IMR-90 (cell line): ENCODE results near the gene OR4C16. TPM values are rescaled to one million over a fixed set of nuclear protein-coding genes. Genes with fewer than 3 reads are reported as not detected.

Experiments used
- ATAC-seq: fragments of 200-7000 bp; cut with Tn5 transposase; 2 replicates; pipeline ENCODE4 v1.9.1; 2020; ENCODE audit warnings: low read depth, mild to moderate bottlenecking, moderate library complexity
- Bru-seq: library from RNA; stranded (reverse); fragments of 400-500 nt; gene quantifications from one replicate; lab custom pipeline; 2021; lab: Mats Ljungman, UMichigan
- BruChase-seq, 2 experiments: library from RNA; stranded (reverse); fragments of 400-500 nt; gene quantifications; one replicate each; lab custom pipeline; 2021; lab: Mats Ljungman, UMichigan
- BruUV-seq: library from RNA; stranded (reverse); fragments of 400-500 nt; replicated peaks from 2 replicates; lab custom pipeline; 2021; lab: Mats Ljungman, UMichigan
- CTCF ChIA-PET: fragments of 300-600 bp; formaldehyde crosslinking; extraction: SDS; loops from one replicate; lab custom pipeline; 2021; ENCODE audit warnings: antibody characterized with exemption; lab: Yijun Ruan, JAX
- POLR2A ChIA-PET: fragments of 300-600 bp; sonication (Branson Sonifier 250); formaldehyde crosslinking; loops from one replicate; lab custom pipeline; 2022; ENCODE audit warnings: antibody characterized with exemption; ENCODE audit not compliant: unreplicated experiment; lab: Charles Lee
- DNase-seq: peaks from one replicate; pipeline ENCODE4 v3.0.0; 2013
- H2AFZ ChIP-seq: replicated peaks from 2 replicates; pipeline ENCODE3; 2013; ENCODE audit warnings: low read length, mild to moderate bottlenecking; ENCODE audit not compliant: poor library complexity
- H2AK5ac ChIP-seq: 2 replicates; pipeline ENCODE4 v1.6.1; 2013; ENCODE audit warnings: low read depth, low read length, inconsistent platforms
- H2AK9ac ChIP-seq: replicated peaks from 2 replicates; pipeline ENCODE3; 2013; ENCODE audit warnings: mild to moderate bottlenecking, low read depth, low read length, moderate library complexity; ENCODE audit not compliant: poor library complexity
- H2BK120ac ChIP-seq: 2 replicates; pipeline ENCODE4 v1.6.1; 2013; ENCODE audit warnings: low read depth, low read length, inconsistent platforms
- H2BK15ac ChIP-seq: 3 replicates; pipeline ENCODE4 v1.6.1; 2013; ENCODE audit warnings: low read depth, low read length, inconsistent platforms
- H2BK20ac ChIP-seq: 2 replicates; pipeline ENCODE4 v1.6.1; 2013; ENCODE audit warnings: low read depth, mild to moderate bottlenecking, inconsistent platforms, low read length, moderate library complexity
- H2BK5ac ChIP-seq: 2 replicates; pipeline ENCODE4 v1.6.1; 2013; ENCODE audit warnings: mild to moderate bottlenecking, low read depth, low read length, inconsistent platforms; ENCODE audit not compliant: poor library complexity, severe bottlenecking
- H3K14ac ChIP-seq: replicated peaks from 2 replicates; pipeline ENCODE4 v1.6.1; 2013; ENCODE audit warnings: low read depth, low read length, inconsistent platforms
- H3K18ac ChIP-seq: 2 replicates; pipeline ENCODE4 v1.6.1; 2013; ENCODE audit warnings: low read depth, low read length, control low read depth
- H3K23ac ChIP-seq: 2 replicates; pipeline ENCODE4 v1.6.1; 2013; ENCODE audit warnings: low read depth, low read length, inconsistent platforms
- H3K27ac ChIP-seq: 2 replicates; pipeline ENCODE4 v1.5.1; 2013; ENCODE audit warnings: mild to moderate bottlenecking, control low read depth, low read length; ENCODE audit not compliant: insufficient read depth
- H3K27me3 ChIP-seq: 2 replicates; pipeline ENCODE4 v1.6.1; 2013; ENCODE audit warnings: low read length; ENCODE audit not compliant: control insufficient read depth, insufficient read depth
- H3K36me3 ChIP-seq: 2 replicates; pipeline ENCODE4 v1.6.1; 2013; ENCODE audit warnings: low read length, mixed read lengths; ENCODE audit not compliant: control insufficient read depth, insufficient read depth
- H3K4ac ChIP-seq: 2 replicates; pipeline ENCODE4 v1.6.1; 2013; ENCODE audit warnings: low read depth, low read length, inconsistent platforms
- H3K4me1 ChIP-seq: 2 replicates; pipeline ENCODE4 v1.6.1; 2013; ENCODE audit warnings: low read length, mixed read lengths; ENCODE audit not compliant: control insufficient read depth, insufficient read depth
- H3K4me2 ChIP-seq: 2 replicates; pipeline ENCODE4 v1.6.1; 2013; ENCODE audit warnings: low read depth, mild to moderate bottlenecking, control low read depth, low read length, moderate library complexity
- H3K4me3 ChIP-seq: 2 replicates; pipeline ENCODE4 v1.5.1; 2013; ENCODE audit warnings: low read depth, mild to moderate bottlenecking, control low read depth, low read length, moderate library complexity; ENCODE audit not compliant: insufficient read depth
- H3K56ac ChIP-seq: 2 replicates; pipeline ENCODE4 v1.6.1; 2013; ENCODE audit warnings: low read length, inconsistent platforms; ENCODE audit not compliant: insufficient read depth; ENCODE audit errors: extremely low read depth
- H3K79me1 ChIP-seq, 2 experiments: 2 replicates each; pipeline ENCODE4 v1.6.1; 2013; ENCODE audit warnings: low read length in 2 of 2, inconsistent platforms in 1 of 2, low read depth in 1 of 2
- H3K9ac ChIP-seq: 2 replicates; pipeline ENCODE4 v1.6.1; 2013; ENCODE audit warnings: low read depth, low read length, control low read depth
- H3K9me1 ChIP-seq: 2 replicates; pipeline ENCODE4 v1.6.1; 2013; ENCODE audit warnings: low read length, inconsistent platforms; ENCODE audit not compliant: insufficient read depth
- H3K9me3 ChIP-seq: 2 replicates; pipeline ENCODE4 v1.6.1; 2013; ENCODE audit warnings: low read length; ENCODE audit not compliant: control insufficient read depth, insufficient read depth
- H4K20me1 ChIP-seq: 2 replicates; pipeline ENCODE4 v1.6.1; 2013; ENCODE audit warnings: low read length, inconsistent platforms; ENCODE audit not compliant: insufficient read depth
- H4K5ac ChIP-seq: 2 replicates; pipeline ENCODE4 v1.6.1; 2013; ENCODE audit warnings: mild to moderate bottlenecking, low read depth, low read length, control low read depth
- H4K8ac ChIP-seq, 2 experiments: 2 replicates each; pipeline ENCODE4 v1.6.1; 2013; ENCODE audit warnings: low read depth in 2 of 2, low read length in 2 of 2, control low read depth in 1 of 2, inconsistent platforms in 1 of 2
- H4K91ac ChIP-seq: 2 replicates; pipeline ENCODE4 v1.6.1; 2013; ENCODE audit warnings: low read depth, low read length, inconsistent platforms; ENCODE audit not compliant: insufficient read depth
- BHLHE40 ChIP-seq: fragments of 150-350 bp; IDR thresholded peaks from 2 replicates; pipeline ENCODE4 v1.6.1; 2016; ENCODE audit warnings: mild to moderate bottlenecking, low read depth, low read length
- CHD1 ChIP-seq: IDR thresholded peaks from 2 replicates; pipeline ENCODE4 v1.6.1; 2012; ENCODE audit warnings: low read depth, low read length, improper control_type of control experiment
- FOS ChIP-seq: fragments of 150-350 bp; IDR thresholded peaks from 2 replicates; pipeline ENCODE4 v1.6.1; 2016; ENCODE audit warnings: low read depth, low read length
- MAZ ChIP-seq: IDR thresholded peaks from 2 replicates; pipeline ENCODE4 v1.6.1; 2012; ENCODE audit warnings: low read depth, mild to moderate bottlenecking, low read length, improper control_type of control experiment, moderate library complexity, borderline replicate concordance
- MXI1 ChIP-seq: IDR thresholded peaks from 2 replicates; pipeline ENCODE4 v1.6.1; 2012; ENCODE audit warnings: low read depth, mild to moderate bottlenecking, low read length, moderate library complexity, borderline replicate concordance
- NFE2L2 ChIP-seq: fragments of 150-350 bp; IDR thresholded peaks from 2 replicates; pipeline ENCODE4 v1.6.1; 2016; ENCODE audit warnings: low read depth, mild to moderate bottlenecking, low read length
- RAD21 ChIP-seq: IDR thresholded peaks from 2 replicates; pipeline ENCODE4 v1.6.1; 2012; ENCODE audit warnings: low read length, improper control_type of control experiment
- RFX5 ChIP-seq: IDR thresholded peaks from 2 replicates; pipeline ENCODE4 v1.8.0; 2012; ENCODE audit warnings: low read depth, mild to moderate bottlenecking, low read length, moderate library complexity
- SMC3 ChIP-seq: fragments of 150-350 bp; IDR thresholded peaks from 2 replicates; pipeline ENCODE4 v1.6.1; 2016; ENCODE audit warnings: low read depth, mild to moderate bottlenecking, antibody characterized with exemption, low read length, moderate library complexity
- WGBS, 2 experiments: methylation state at CpG; one replicate each; pipeline versions ENCODE4 v1.1.5 to v1.1.7; 2013; ENCODE audit warnings: missing lambda C conversion rate in 2 of 2; ENCODE audit not compliant: insufficient read length in 1 of 2; ENCODE audit errors: extremely low coverage in 2 of 2; 5-methylcytosine and 5-hydroxymethylcytosine counted together
- dilution Hi-C: fragments of 300-500 bp; cut with HindIII; formaldehyde crosslinking; loops from one replicate; pipeline ENCODE4 v1.14.3; 2018; ENCODE audit warnings: low sequenced_read_pairs; ENCODE audit not compliant: unreplicated experiment
- in situ Hi-C: fragments of 300-500 bp; cut with MboI; formaldehyde crosslinking; loops from 3 replicates; pipeline ENCODE4 v1.14.3; 2019; ENCODE audit warnings: low sequenced_read_pairs, inconsistent platforms, mixed read lengths
- intact Hi-C: fragments of 100-400 bp; cut with micrococcal nuclease; formaldehyde crosslinking; loops from 2 replicates; pipeline ENCODE4 v1.10.0; 2022
- long read RNA-seq: library from polyadenylated mRNA; unstranded; transcript quantifications from one replicate; pipeline ENCODE4 v2.0.0, GENCODE V29; 2021; ENCODE audit not compliant: unreplicated experiment
- polyA plus RNA-seq, 3 experiments: library from polyadenylated mRNA; depleted of rRNA; stranded (reverse); fragments of >200 nt; gene quantifications; 2 replicates each; pipeline ENCODE4 v1.2.3, GENCODE V29; 2012; ENCODE audit warnings: low replicate concordance in 1 of 3
- total RNA-seq: library from RNA; depleted of rRNA; stranded (reverse); fragments of >200 nt; gene quantifications from 2 replicates; pipeline ENCODE4 v1.2.3, GENCODE V29; 2012; rRNA removed
- TF ChIP-seq, protein P1 (sequence below): fragments of 150-350 bp; IDR thresholded peaks from 2 replicates; pipeline ENCODE4 v1.6.1; 2016; ENCODE audit warnings: low read depth, mild to moderate bottlenecking, low read length, moderate library complexity, borderline replicate concordance
- TF ChIP-seq, protein P2 (sequence below): fragments of 150-350 bp; IDR thresholded peaks from 2 replicates; pipeline ENCODE4 v1.6.1; 2017; ENCODE audit warnings: mild to moderate bottlenecking, antibody characterized with exemption, low read length, low read depth
- TF ChIP-seq, protein P3 (sequence below): conservative IDR thresholded peaks from 2 replicates; pipeline ENCODE4 v1.5.1; 2012; ENCODE audit warnings: mild to moderate bottlenecking, low read depth, low read length, improper control_type of control experiment

Gene OR4C16, protein sequence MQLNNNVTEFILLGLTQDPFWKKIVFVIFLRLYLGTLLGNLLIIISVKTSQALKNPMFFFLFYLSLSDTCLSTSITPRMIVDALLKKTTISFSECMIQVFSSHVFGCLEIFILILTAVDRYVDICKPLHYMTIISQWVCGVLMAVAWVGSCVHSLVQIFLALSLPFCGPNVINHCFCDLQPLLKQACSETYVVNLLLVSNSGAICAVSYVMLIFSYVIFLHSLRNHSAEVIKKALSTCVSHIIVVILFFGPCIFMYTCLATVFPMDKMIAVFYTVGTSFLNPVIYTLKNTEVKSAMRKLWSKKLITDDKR
- total RNA-seq (not detected in 2 replicates), polyA plus RNA-seq (2012; rRNA removed) (not detected in 2 replicates), Bru-seq, nascent RNA (not detected), BruChase-seq, experiment 1, labeled RNA remaining after a 6-hour chase (not detected), BruChase-seq, experiment 2, labeled RNA remaining after a 2-hour chase (not detected)
- polyA plus RNA-seq (2012; cell fraction: cytosol; rRNA removed) = not detected in 2 replicates
- polyA plus RNA-seq (2012; cell fraction: nucleus; rRNA removed; ENCODE audit: low replicate concordance) = not detected in 2 replicates
- long read RNA-seq = 0 reads

DNA sequence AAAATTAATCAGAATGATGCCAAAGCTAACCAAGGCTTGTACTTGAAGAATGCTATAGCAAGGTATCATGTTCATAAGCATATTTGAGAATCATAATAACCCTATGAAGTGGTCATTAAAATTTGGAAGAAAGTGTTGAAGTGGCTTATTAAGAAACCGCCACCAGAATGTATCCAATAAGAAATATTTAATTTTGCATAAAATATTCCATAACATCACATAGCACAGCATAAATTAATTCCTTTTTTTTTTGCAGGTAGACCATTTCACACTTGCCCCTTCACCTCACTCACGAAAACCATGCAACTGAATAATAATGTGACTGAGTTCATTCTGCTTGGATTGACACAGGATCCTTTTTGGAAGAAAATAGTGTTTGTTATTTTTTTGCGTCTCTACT, at the start of gene OR4C16:
Gene OR4C16 (plus strand): TSS at position 301 of the 400 bp plus-strand sequence. CDS start 0 bp downstream, at position 301.
- Histone ChIP-seq H2AK9ac (no peak within 1 kb of the TSS), H2AK5ac (no peak within 1 kb of the TSS), H3K36me3 (no peaks in the 10 kb centered on the region), H3K9ac (no peak within 1 kb of the TSS), H3K18ac (no peak within 1 kb of the TSS), H4K91ac (no peak within 1 kb of the TSS), H3K23ac (no peak within 1 kb of the TSS), H4K20me1 (no peaks in the 10 kb centered on the region), H4K5ac (no peak within 1 kb of the TSS), H2BK20ac (no peak within 1 kb of the TSS), H3K4me1 (no peaks in the 10 kb centered on the region), H2BK5ac (no peak within 1 kb of the TSS), H2AFZ (no peak within 1 kb of the TSS), H3K27ac (no peak within 1 kb of the TSS), H3K4ac (no peak within 1 kb of the TSS), H3K4me2 (no peak within 1 kb of the TSS), H4K8ac (no peak within 1 kb of the TSS), H2BK120ac (no peak within 1 kb of the TSS), H3K14ac (no peak within 1 kb of the TSS), H2BK15ac (no peak within 1 kb of the TSS), H3K56ac (no peak within 1 kb of the TSS), H3K79me1 (no peaks in the 10 kb centered on the region), H3K9me3 (peaks cover 7% of the 10 kb centered on the region), H3K9me1 (no peaks in the 10 kb centered on the region), H3K27me3 (no peaks in the 10 kb centered on the region), H3K4me3 (no peak within 1 kb of the TSS)
- DNase-seq (no peak), ATAC-seq (no peak)
- intact Hi-C loops = no loop called here
- CTCF ChIA-PET = interaction anchor here (0.6 kb wide), 1 partner anchor 24 kb away, joined by 4 read pairs; no protein-coding TSS in a partner anchor
- POLR2A ChIA-PET = no interaction called here
- in situ Hi-C loops = no loop called here
- BruUV-seq = no TSS peak
- dilution Hi-C loops = no loop called here
- WGBS, 2 experiments = no CpG with 5 or more reads among the region's 3 CpGs
- TF ChIP-seq MXI1 (no peak), SMC3 (no peak), BHLHE40 (no peak), CHD1 (no peak), MAZ (no peak), FOS (no peak), NFE2L2 (no peak), RFX5 (no peak), RAD21 (no peak)
- TF ChIP-seq, protein P1, sequence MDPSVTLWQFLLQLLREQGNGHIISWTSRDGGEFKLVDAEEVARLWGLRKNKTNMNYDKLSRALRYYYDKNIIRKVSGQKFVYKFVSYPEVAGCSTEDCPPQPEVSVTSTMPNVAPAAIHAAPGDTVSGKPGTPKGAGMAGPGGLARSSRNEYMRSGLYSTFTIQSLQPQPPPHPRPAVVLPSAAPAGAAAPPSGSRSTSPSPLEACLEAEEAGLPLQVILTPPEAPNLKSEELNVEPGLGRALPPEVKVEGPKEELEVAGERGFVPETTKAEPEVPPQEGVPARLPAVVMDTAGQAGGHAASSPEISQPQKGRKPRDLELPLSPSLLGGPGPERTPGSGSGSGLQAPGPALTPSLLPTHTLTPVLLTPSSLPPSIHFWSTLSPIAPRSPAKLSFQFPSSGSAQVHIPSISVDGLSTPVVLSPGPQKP = no peak
- TF ChIP-seq, protein P2, sequence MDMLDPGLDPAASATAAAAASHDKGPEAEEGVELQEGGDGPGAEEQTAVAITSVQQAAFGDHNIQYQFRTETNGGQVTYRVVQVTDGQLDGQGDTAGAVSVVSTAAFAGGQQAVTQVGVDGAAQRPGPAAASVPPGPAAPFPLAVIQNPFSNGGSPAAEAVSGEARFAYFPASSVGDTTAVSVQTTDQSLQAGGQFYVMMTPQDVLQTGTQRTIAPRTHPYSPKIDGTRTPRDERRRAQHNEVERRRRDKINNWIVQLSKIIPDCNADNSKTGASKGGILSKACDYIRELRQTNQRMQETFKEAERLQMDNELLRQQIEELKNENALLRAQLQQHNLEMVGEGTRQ = no peak
- TF ChIP-seq, protein P3, sequence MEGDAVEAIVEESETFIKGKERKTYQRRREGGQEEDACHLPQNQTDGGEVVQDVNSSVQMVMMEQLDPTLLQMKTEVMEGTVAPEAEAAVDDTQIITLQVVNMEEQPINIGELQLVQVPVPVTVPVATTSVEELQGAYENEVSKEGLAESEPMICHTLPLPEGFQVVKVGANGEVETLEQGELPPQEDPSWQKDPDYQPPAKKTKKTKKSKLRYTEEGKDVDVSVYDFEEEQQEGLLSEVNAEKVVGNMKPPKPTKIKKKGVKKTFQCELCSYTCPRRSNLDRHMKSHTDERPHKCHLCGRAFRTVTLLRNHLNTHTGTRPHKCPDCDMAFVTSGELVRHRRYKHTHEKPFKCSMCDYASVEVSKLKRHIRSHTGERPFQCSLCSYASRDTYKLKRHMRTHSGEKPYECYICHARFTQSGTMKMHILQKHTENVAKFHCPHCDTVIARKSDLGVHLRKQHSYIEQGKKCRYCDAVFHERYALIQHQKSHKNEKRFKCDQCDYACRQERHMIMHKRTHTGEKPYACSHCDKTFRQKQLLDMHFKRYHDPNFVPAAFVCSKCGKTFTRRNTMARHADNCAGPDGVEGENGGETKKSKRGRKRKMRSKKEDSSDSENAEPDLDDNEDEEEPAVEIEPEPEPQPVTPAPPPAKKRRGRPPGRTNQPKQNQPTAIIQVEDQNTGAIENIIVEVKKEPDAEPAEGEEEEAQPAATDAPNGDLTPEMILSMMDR = no peak
